AG09309 (cell line): ENCODE measurements around the gene SPTLC1.

Source experiments
- DNase-seq: peaks from one replicate; pipeline ENCODE4 v3.0.0-alpha.2; 2010; ENCODE audit warnings: low read depth
- H3K4me3 ChIP-seq: 2 replicates; pipeline ENCODE4 v1.5.1; 2011; ENCODE audit warnings: mild to moderate bottlenecking, low read depth, low read length, moderate library complexity; ENCODE audit not compliant: control insufficient read depth
- TF ChIP-seq, protein P1 (sequence below): IDR thresholded peaks from 2 replicates; pipeline ENCODE4 v1.5.1; 2011; ENCODE audit warnings: mild to moderate bottlenecking, low read depth, low read length, inconsistent platforms; ENCODE audit not compliant: insufficient read depth, control insufficient read depth; ENCODE audit errors: missing control alignments

The SPTLC1 gene

DNA sequence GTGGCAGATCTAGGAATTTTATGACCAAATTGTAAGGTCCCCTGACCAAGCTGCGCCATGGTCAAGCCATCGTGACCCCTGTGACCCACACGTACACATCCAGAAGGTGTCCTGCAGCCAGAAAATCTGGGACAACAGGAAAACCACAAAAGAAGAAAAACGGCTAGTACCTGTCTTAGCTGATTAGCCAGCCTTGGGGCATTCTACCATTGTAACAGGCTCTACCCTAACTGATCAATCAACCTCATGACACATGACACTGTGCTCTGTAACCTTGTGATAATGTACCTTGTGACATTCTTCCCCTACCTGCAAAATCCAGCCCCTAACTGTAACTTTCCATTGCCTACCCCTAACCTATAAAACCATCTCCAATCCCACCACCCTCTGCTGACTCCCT lies 43.6 kb downstream of the SPTLC1 start:
- DNase-seq = no peak
- no peak overlapping the region for H3K4me3 ChIP-seq
- TF ChIP-seq, protein P1, sequence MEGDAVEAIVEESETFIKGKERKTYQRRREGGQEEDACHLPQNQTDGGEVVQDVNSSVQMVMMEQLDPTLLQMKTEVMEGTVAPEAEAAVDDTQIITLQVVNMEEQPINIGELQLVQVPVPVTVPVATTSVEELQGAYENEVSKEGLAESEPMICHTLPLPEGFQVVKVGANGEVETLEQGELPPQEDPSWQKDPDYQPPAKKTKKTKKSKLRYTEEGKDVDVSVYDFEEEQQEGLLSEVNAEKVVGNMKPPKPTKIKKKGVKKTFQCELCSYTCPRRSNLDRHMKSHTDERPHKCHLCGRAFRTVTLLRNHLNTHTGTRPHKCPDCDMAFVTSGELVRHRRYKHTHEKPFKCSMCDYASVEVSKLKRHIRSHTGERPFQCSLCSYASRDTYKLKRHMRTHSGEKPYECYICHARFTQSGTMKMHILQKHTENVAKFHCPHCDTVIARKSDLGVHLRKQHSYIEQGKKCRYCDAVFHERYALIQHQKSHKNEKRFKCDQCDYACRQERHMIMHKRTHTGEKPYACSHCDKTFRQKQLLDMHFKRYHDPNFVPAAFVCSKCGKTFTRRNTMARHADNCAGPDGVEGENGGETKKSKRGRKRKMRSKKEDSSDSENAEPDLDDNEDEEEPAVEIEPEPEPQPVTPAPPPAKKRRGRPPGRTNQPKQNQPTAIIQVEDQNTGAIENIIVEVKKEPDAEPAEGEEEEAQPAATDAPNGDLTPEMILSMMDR = no peak

DNA sequence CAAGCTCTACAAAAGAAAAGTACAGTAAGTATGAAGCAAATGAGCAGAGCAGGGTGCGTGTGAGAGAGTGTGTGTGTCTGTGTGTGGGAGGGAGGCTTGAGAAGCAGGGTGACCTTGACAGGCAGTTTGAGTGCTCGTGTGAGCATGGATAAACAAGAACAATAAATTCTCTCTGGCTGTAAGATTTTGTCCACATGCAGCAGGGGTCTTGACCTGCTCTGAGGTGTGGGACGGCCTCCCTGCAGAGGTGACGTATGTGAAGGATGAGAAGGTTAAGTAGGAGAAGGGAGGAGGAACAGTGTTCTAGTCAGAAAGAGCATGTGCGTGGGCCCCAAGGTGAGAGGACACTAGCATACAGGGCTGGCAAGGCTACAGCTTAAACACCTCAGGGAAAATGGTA lies 49.0 kb downstream of the SPTLC1 start:
- TF ChIP-seq, protein P1 = no peak
- H3K4me3 ChIP-seq = no peak overlapping the region
- DNase-seq = no peak

DNA sequence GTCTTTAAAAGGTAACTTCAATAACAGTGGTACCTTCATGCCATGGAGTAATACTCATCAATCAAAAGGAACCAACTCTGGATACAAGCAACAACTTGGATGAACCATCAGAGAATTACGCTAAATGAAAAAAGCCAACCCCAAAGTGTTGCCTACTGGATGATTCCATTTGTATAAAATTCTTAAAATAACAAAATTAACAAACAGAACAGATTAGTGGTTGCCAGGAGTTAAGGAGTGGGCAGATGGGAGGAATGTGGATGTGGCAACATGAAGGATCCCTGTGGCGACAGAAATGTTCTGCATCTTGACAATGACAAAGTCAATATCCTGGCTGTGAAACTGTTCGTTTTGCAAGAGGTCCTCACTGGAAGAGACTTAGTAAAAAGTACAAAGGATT lies 50.5 kb downstream of the SPTLC1 start:
- DNase-seq = peak; percentile 24
- H3K4me3 ChIP-seq = no peak overlapping the region

DNA sequence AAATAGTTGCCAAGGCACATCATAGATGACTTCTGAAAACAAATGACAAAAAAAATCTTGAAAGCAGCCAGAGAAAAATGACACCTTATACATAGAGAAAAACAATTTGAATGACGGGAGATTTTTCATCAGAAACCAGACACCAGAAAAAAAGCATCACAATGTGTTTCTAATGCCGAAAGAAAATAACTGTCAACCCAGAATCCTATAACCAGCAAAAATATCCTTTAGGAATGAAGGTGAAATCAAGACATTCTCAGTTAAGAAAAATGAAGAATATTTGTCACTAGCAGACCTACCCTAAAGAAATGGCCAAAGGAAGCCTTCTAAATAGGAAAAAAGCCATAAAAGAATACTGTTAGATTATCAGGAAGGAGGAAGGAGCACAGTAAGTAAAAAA lies 54.0 kb downstream of the SPTLC1 start:
- DNase-seq = no peak
- H3K4me3 ChIP-seq = no peak overlapping the region
- TF ChIP-seq, protein P1 = no peak

More for the DNA sequence above, 50.5 kb downstream of the SPTLC1 start:
- TF ChIP-seq, protein P1 = no peak

DNA sequence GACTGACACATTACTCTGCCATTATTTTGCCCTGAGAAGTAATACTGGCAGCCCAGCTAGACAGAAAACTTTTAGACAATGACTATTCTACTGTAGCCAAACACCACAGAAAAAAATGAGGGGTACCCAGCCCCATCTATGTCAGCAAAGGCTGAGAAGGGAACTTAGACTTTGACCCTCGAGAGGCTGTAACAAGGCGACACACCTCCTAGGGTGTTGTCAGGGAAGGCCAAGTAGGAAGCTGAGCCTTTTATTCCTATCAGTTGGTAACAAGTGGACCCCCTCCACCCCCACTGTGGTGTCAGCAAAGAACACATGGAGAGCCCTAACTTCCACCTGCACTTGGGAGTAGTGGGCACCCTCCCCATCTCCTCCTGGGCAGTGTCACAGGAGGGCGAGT lies 55.6 kb downstream of the SPTLC1 start:
- TF ChIP-seq, protein P1 = no peak
- no peak for DNase-seq

DNA sequence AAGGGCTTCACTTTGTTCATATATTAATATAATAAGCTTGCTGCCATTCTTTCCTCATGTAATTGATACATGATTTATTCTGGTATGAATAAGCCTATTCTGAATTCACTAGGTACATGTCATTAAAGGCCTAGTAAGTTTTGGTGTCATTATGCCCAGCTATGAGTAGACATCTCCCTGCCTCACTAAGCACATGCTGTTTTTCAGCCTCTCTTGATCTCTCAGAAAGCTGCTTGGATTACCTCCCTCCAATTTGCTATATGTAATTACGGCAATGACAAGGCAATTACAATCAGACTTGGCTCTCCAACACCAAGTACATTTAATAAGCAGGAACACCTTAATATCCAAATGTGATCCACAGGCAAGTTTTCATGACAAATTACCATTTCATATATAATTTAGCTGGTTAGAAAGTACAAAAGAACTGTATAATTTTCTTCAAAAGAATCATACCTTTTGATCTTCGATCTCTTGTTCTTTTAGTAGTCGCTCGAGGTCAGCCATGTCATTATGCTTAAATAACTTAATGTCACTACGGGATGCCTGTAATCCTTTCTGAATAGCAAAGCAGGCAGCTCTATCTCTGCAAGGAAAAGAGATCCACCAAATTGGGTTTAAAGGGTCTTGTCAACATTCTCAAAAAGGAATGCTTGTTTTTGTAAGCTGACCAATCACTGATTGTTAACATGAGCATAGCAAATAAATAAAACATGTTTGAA lies 56.3 kb downstream of the SPTLC1 start:
- no peak for DNase-seq
- TF ChIP-seq, protein P1 = no peak
- no peak overlapping the region for H3K4me3 ChIP-seq

More for the DNA sequence above, 55.6 kb downstream of the SPTLC1 start:
- H3K4me3 ChIP-seq = no peak overlapping the region
